GM21390 (cell line): Measurements from ENCODE around the gene PTGES.
"Not testable (repeated sequence)": the region's sequence is repeated elsewhere in the genome, so short reads cannot be mapped to it uniquely, and the experiment has no call there.

Experiments used
- ATAC-seq: cut with Tn5 transposase; IDR thresholded peaks from one replicate; pipeline ENCODE4 v1.9.1; 2021; ENCODE audit not compliant: unreplicated experiment

The PTGES gene

DNA sequence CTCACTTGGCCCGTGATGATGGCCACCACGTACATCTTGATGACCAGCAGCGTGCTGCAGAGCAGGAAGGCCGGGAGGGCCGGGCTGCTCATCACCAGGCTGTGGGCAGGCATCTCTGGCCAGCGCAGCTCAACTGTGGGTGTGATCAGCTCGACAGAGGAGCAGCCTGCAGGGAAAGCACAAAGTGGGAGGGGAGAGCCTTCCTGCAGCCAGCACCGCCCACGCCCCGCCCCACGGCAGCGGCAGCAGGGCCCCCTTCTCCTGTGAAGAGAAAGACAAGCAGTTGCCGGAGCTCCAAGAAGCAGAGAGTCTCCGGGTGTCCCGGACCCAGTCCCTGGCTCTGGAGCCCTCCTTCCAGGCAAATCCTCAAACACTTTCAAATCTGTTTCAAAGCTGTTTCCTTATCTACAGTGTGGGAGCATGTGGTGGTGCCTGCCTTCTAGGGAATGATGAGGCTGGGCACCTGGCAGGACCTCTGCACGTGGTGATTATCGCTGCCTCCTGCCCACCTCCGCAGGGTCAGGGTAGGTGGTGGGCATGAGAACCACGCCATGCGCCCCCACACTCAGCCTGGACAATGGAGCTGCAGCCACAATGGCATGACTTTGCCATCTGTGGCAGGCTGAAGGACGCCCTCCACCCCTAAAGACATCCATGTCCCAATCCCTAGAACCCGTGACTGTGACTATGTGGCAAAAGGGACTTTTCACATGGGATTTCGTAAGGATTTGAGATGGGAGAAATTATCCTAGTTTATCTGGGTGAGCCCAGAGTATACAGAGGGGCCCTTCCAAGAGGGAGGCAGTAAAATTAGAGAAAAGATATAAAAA is at the start of gene PTGES:
TSS of gene PTGES (minus strand) at position 143 of the 830 bp plus-strand sequence. CDS start at position 113, 30 bp downstream.
- ATAC-seq = no peak

DNA sequence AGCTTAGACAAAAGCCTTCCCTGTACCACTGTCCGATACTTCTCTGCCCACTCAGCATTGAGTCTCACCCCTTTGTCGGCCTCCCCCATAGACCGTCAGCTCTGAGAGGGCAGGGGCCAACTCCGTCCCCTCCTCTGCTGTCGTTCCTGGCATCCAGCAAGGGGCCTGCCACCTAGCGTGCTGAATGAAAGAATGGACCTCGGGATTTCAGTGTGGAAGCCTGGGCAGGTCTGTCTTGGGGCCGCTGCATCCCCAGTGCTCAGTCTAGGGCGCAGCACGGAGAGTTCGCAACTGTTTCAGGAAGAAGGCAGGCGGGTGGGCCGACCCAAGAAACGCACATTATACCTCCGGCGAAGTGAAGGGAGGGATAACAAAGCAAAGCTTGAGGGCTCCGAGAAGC is 48.7 kb upstream of the PTGES start:
- no peak for ATAC-seq

DNA sequence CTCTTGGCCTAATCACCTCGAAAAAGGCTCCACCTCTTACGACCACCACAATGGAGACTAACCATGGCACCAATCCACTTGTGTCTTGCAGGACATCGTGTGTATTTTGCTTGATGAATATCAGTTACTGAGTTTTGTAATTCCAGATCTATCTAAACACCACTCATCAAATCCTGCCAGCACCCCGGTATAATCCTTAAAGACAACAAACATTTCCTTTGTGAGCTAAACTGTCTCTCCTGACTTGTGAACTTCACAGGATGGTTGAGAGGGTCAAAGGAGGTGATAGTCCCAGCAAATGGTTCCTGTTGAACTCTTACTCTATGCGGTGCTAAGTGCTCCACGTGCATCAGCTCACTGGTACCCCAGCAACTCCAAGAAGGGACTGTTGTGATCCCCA is 46.1 kb upstream of the PTGES start:
- ATAC-seq = no peak

GRCh38 chr9:129796029-129796428 is 43.2 kb upstream of the PTGES start:
- ATAC-seq = not testable (repeated sequence)

DNA sequence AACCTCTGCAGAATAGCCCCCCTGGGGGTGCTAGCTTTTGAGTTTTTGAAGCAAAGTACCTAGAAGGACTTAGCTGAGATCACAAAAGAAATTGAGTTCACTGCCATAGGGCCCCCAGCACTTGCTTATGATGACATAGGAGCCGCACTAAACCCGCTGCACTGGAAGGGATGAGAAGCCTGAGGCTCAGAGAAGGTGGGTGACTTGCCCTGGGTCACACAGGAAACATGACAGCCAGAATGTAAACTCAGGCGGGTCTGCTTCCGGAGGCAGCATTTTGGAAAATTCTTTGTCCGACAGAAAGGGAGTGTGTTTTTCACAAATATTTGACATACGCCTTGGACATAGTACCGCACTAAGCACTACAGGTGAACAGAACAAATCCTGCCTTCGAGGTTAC is 41.7 kb upstream of the PTGES start:
- no peak for ATAC-seq

GRCh38 chr9:129786481-129786880 is 33.6 kb upstream of the PTGES start:
- no peak for ATAC-seq

- no peak for ATAC-seq
Measured at GRCh38 chr9:129785866-129786265, 33.0 kb upstream of the PTGES start.

- not testable (repeated sequence) for ATAC-seq
Measured at GRCh38 chr9:129784970-129785369, 32.1 kb upstream of the PTGES start.

DNA sequence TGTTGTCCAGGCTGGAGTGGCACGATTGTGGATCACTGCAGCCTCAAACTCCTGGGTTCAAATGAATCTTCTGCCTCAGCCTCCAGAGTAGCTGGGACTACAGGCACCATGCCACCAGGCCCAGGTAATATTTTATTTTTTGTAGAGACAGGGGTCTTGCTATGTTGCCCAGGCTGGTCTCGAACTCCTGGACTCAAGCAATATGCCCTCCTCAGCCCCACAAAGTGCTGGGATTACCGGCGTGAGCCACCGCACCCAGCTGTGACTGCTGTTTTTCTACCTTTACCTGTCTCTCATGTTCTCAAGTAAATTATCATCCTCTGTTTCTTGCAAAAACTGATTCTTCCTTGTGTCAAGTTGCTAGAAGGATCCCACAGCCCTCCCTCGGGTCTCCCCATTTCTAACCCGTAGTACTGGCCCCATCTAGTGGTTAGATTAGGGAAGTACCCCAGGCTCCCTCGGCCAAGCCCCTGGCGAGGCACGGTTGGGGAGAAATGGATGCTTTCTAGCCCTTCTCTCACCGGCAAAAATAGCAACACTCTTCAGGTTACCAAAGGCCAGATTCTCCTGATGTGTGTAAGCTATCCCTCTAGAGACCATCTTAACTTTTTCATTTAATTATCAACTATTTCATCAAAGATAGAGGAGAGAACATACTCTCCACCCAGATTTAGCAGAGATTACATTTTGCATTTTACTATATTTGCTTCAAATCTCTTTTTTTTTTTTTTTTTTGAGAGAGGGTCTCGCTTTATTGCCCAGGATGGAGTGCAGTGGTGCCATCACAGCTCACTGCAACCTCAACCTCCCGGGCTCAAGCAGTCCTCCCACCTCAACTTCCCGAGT is 30.9 kb upstream of the PTGES start:
- ATAC-seq = no peak

DNA sequence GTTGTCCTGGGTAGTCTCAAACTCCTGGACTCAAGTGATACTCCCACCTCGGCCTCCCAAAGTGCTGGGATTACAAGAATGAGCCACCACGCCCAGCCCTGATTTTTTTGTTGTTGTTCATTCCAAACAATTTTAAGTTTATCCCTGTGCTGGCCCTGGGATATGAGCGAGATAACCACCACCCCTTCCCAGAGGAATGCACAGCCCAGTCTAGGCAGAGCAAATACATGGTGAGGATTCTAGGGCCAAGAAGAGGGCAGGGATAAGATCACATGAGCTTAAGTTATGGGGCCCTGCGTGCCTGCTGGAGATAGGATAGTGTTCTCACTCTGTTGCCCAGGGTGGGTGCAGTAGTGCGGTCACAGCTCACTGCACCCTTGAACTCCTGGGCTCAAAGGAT is 29.1 kb upstream of the PTGES start:
- ATAC-seq = no peak

DNA sequence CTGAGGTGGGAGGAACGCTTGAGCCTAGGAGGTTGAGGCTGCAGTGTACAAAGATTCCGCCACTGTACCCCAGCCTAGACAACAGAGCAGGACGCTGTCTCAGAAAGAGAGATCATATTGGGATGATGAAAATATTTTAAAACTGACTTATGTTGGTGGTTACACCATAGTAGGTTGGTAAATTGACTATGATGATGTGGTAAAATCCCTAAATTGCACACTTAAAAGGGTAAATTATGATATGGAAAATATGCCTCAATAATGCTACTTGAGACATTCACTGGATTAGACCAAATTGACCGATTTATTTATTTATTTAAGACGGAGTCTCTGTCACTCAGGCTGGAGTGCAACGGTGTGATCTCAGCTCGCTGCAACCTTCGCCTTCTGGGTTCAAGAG is 28.3 kb upstream of the PTGES start:
- no peak for ATAC-seq

DNA sequence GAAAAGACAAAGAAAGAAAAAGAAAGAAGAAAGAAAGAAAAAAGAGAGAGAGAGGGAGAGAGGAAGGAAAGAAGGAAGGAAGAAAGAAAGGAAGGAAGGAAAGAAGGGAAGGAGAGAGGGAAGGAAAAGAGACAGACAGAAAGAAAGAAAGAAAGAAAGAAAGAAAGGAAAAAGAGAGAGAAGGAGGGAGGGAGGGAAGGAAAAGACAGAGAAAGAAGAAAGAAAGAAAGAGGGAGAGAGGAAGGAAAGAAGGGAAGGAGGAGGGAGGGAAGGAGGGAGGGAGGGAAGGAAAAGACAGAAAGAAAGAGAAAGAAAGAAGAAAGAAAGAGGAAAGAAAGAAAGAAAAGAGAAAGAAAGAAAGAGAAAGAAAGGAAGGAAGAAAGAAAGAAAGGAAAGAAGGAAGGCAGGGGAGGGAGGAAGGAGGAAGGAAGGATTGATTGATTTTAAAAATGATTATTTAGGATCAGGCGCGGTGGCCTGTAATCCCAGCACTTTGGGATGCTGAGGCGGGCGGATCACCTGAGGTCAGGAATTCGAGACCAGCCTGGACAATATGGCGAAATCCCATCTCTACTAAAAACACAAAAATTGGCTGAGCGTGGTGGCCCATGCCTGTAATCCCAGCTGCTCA is 26.8 kb upstream of the PTGES start:
- no peak for ATAC-seq

DNA sequence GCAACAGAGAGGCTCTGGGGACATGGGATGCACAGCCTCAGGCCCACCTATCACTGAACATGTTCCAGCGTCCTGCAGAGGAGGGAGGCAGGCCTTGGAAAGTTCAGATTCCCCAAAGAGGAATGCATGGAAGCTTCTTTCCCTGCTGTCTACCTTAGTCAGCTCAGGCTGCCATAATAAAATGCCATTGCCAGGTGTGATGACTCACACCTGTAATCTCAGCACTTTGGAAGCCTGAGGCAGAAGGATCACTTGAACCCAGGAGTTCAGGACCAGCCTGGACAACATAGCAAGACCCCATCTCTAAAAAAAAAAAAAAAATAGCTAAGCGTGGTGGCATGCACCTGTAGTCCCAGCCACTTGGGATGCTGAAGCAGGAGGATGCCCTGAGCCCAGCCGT is 25.6 kb upstream of the PTGES start:
- no peak for ATAC-seq

DNA sequence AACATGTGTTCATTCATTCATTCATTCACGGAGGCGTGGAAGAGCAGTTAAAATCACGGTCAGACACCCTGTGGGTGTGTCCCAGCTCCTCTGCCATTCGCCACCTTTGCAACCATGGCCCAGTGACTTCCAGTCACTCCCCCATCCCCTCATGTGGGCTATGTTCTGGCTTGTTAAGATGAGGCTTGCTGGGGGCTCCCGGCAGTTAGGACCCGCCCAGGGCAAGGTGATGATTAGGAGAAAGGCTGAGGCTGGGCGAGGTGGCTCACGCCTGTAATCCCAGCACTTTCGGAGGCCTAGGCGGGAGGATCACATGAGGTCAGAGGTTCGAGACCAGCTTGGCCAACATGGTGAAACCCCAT is 24.9 kb upstream of the PTGES start:
- ATAC-seq = no peak

DNA sequence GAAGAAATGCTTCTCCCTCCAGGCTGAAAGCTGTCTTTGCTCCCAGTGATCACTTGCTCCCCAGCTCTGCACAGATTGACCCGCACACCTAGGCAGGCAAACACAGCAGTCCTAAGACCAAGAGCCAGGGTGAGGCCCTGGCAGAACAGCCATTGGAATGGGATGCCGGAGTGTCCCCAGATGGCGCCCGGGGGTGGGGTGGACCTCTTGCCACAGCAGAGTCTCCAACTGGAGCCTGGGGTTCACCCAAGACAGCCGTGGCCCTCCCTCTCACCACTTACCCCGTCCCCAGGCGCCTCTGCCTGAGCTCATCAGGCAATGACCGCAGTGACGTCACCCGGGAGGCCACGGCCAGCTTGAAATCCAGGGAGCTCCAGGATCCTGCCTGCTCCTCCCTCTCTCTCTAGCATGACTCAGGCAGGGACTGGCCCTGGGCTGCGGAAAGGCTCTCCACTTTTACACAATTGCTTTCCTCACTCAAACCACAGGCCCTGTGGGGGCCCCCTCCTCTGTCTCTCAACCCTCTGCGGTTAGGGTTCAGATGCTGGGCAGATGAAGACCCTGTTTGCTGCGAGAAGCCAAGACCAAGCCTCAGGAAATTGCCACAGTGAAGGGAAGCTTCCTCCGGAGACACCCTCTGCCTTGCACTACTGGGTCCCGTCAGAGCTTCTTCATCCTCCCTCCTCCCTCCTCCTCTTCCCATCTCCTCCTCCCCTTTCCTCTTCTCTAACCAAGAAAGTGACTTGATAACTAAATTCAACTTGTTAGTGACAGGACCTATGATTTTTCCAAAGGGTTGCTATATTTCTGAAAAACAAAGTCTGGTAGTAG is 24.3 kb upstream of the PTGES start:
- no peak for ATAC-seq

- no peak for ATAC-seq
Measured at GRCh38 chr9:129776566-129776937, 23.7 kb upstream of the PTGES start.

DNA sequence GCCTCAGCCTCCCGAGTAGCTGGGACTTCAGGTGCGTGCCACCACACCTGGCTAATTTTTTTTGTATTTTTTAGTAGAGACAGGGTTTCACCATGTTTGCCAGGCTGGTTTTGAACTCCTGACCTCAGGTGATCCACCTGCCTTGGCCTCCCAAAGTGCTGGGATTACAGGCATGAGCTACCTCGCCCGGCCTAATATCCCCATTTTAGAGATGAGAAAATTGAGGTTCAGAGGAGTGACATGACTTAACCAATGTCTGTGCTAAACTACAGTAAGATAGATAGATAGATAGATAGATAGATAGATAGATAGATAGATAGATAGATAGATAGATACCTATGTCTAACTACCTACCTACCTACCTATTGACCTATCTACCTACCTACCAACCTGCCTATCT is 23.3 kb upstream of the PTGES start:
- not testable (repeated sequence) for ATAC-seq

DNA sequence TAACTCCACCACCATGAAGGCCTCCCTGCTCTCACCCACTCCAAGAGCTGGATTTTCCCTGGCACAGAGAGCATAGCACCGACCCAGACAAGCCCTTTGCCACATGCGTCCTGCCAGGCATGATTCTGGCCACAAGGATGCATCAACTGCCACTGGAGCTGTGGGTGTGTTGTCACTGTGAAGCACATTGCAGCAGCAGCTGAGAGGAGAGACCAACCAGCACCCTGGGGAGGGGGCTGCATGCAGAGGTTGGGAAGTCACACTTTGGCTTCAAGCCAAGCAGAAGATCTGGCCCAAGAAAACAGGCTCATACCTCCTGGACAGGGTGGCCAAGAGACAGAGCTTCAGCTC is 22.6 kb upstream of the PTGES start:
- no peak for ATAC-seq

- ATAC-seq = no peak
Measured at GRCh38 chr9:129774791-129775447, 22.1 kb upstream of the PTGES start.

GRCh38 chr9:129773262-129774048 is 20.6 kb upstream of the PTGES start:
- ATAC-seq = no peak
